NCI-H1092 treated with DMSO at 0.1 percent for 48 hours (cell line): ENCODE results near the gene NAXE.
"Not testable (repeated sequence)": the region's sequence is repeated elsewhere in the genome, so short reads cannot be mapped to it uniquely, and the experiment has no call there.

ENCODE experiments used
- DNase-seq: peaks from one replicate; lab custom pipeline; 2025; lab: John Stamatoyannopoulos, UW

The NAXE gene

DNA sequence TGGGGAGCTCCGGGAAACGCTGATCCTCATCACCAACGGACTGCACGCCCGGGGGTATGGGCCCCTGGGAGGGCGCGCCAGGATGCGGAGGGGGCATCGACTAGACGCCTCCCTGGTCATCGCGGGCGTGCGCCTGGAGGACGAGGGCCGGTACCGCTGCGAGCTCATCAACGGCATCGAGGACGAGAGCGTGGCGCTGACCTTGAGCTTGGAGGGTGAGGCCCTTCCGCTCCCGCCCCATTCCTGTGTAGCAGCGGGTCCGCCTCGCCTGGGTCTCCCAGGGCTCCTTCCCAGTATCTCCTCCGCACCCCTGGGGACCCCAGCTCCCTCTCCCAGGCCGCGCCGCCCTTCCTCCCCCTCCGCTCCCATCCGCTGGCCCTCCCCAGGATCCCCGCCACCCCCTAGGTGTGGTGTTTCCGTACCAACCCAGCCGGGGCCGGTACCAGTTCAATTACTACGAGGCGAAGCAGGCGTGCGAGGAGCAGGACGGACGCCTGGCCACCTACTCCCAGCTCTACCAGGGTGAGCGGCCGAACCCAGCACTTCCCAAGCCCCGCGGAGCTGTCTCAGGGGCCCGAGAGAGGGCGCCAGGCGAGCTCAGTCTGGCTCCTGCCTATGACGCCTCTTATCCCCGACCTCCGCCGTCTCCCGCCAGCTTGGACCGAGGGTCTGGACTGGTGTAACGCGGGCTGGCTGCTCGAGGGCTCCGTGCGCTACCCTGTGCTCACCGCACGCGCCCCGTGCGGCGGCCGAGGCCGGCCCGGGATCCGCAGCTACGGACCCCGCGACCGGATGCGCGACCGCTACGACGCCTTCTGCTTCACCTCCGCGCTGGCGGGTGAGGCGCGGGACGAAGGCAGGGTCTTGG lies 32.6 kb downstream of the NAXE start:
- DNase-seq, result peak; percentile 45

DNA sequence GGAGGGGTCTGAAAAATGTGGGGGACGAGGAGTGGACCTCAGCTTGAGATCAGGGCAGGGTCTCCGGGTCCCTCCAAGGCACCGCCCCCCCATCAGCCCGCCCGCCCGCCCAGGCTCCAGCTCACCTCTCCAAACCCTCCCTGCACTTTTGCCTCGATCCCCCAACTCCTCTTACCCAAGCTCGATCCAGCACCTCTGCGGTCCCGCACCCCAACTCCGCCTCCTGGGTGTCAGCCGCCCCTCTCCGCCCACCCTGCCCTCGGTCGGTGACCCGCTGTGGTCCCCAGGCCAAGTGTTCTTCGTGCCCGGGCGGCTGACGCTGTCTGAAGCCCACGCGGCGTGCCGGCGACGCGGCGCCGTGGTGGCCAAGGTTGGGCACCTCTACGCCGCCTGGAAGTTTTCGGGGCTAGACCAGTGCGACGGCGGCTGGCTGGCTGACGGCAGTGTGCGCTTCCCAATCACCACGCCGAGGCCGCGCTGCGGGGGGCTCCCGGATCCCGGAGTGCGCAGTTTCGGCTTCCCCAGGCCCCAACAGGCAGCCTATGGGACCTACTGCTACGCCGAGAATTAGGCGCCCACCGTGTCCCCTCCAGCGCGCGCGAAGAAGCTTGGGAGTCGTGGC lies 33.3 kb downstream of the NAXE start:
- DNase-seq, result no peak

DNA sequence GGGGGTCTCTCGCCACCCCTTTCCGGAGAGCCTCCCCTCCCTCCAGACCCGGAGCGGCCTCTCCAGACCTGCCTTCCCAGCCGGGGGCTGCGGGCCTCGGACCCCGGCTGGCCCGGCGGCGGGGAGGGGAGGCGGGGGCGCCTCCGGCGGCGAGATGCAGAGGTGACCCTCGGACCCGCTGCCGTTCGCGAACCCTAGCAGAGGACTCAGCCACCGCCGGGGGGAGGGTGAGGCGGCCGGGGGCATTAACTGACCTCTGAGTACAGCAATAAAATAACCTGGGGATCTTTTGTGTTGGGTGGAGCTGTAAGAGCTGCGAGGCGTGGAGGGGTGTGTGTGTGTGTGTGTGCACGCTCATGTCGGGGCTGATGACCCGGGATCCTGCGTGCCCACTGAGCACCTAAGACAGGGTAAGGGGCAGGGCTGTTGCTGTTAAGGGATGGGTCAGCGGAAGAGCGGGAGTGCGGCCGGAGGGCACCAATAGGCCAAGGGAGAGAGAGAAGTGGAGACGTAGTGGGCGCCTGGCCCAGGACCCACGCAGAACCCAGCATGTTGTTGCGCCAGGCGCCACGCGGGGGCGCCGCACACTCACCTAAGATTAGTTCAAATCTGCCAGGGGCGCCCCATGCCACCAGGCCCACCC lies 34.0 kb downstream of the NAXE start:
- DNase-seq, result peak; percentile 47

DNA sequence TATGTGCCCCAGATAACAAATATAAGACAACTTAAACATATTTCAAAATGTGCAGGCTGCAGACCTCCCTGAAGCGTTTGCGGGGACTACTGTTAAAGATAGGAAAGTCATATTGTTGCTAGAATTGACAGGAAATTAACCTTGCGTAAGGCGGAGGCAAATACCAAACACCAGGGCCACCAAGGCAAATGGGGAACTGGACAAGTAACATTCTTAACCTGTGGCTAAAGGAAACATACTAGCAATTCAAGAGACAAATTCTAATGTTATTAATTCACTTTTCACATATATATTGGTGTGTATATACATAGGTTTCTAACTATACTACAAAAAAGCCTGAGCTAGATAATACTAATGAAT lies 34.5 kb downstream of the NAXE start:
- no peak for DNase-seq

DNA sequence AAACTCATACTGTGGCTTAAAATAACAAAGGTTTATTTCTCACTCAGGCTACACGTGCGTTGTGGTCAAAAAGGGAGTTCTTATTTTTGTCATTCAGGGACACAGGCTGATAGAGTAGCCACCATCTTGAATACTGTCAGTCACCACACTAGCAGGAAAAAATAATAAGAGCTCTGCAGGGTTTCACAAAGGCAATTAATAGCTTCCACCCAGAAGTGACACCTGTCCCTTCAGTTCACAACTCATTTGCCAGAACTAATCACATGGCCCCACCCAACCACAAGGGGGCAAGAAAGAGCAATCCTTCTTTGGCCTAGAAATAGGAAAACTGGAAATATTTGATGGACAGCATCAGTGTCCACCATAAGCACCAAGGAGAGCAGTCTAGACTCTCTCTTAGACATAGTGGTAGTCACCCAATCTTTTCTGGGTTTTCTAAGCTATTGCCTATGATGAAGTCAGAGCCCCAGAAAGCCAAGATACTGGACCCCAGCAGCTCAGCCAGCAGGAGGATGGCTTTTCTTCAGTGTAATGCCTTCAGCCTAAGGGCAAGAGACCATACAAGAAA lies 35.8 kb downstream of the NAXE start:
- DNase-seq, result peak; percentile 20

- no peak for DNase-seq
Measured at GRCh38 chr1:156629823-156630449, 38.4 kb downstream of the NAXE start.

DNA sequence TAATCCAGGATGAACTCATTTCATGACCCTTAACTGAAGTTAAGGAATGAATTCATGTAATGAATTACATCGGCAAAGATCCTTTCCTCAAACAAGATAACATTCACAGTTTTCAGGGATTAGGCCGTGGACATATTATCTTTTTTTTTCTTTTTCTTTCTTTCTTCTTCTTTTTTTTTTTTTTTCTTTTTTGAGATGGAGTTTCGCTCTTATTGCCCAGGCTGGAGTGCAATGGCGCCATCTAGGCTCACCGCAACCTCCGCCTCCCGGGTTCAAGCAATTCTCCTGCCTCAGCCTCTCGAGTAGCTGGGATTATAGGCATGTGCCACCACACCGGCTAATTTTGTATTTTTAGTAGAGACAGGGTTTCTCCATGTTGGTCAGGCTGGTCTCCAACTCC lies 39.6 kb downstream of the NAXE start:
- DNase-seq, result not testable (repeated sequence)

GRCh38 chr1:156632355-156632754 lies 40.8 kb downstream of the NAXE start:
- DNase-seq, result no peak

DNA sequence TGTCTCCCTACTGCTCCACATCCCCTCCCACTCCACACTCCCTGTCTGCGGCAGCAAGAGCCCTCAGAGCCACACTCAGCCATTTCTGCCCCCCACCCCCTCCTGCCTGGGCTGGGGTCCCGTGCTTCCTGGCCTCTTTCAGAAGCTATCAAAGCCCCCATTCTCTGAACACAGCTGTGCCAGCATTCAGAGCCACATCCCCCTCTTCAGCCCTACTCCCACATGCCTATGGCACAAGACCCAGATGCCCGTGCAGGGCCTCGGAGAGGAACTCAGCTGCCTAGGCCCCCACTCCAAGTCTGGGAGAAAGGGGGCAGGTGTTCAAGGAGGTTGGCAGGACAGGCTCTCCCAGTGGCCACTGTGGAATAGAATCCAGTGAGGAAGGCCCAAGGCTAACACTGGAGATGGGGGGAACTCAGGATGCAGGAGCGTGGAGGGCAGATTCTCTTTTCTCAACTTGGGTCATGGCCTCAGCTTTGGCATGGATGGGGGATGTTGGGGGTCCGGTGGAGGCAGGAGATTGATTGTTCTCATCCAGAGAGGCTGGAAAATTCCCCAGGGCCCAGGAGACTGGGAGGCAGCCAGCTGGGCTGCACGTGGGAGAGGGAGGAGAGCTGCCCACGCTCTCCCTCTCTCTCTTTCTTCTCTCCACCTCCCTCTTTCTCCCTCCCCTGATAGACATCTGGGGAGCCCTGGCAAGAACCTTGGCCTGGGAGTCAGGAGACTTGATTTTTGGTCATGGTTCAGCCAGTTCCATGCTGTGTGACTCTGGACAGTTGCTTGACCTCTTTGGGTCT lies 46.8 kb downstream of the NAXE start:
- no peak for DNase-seq

DNA sequence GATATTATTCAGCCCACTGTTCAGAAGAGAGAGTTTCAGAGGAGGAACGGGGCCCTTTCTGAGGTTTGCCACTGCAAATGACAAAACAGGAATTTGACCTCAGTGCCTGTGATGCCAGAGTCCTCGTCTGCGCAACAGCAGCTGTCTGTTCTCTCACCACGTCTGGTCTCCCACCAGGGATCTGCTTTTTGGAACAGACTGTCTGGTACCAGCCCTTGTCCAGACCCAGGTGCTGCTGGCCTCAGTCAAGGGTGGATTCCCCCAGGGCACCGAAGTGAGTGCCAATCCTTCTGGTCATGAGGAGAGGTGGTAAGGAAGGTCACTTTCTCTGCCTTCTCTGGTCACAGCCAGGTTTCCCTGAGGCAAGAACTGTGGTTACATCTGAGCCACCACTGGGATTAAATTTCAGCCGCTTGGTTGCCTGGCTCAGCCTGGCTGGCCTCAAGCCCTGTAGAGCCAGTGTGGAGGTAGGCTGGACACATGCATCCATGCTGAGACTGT lies 48.1 kb downstream of the NAXE start:
- DNase-seq, result no peak

- DNase-seq, result no peak
Measured at GRCh38 chr1:156640842-156641706, 49.5 kb downstream of the NAXE start.

DNA sequence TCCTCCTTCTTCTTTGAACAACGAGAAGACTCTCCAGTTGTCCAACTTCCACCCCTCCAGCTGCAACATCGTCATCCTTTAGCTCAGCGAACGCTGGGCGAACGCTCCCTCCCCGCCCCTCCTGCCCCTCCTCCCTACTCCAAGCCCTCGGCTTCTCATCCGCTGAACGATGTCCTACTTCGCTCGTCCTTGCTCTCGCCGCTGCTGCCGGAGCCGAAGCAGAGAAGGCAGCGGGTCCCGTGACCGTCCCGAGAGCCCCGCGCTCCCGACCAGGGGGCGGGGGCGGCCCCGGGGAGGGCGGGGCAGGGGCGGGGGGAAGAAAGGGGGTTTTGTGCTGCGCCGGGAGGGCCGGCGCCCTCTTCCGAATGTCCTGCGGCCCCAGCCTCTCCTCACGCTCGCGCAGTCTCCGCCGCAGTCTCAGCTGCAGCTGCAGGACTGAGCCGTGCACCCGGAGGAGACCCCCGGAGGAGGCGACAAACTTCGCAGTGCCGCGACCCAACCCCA lies 50.2 kb downstream of the NAXE start, which contains the start of gene BCAN:
TSS of gene BCAN (plus strand) at position 357 of the 504 bp plus-strand sequence. CDS start 3,938 bp downstream, outside the sequence.
- peak; percentile 25 for DNase-seq

- no peak for DNase-seq
Measured at GRCh38 chr1:156642265-156643048, 50.9 kb downstream of the NAXE start.

GRCh38 chr1:156643049-156643777 lies 51.6 kb downstream of the NAXE start:
- DNase-seq, result no peak

- no peak for DNase-seq
Measured at GRCh38 chr1:156643778-156644092, 52.2 kb downstream of the NAXE start.
